ENCODE measurements around the gene KLF7. TPM values are rescaled to one million over a fixed set of nuclear protein-coding genes. Genes with fewer than 3 reads are reported as not detected.

Gene KLF7
- total RNA-seq, 2 experiments from 2014 or later: not detected

GRCh38 chr2:207151048-207151447 is 14.7 kb downstream of the KLF7 start:
- CTCF ChIA-PET (ENCODE audit: unreplicated experiment): no interaction called here
- H3K4me1 ChIP-seq (ENCODE audit: insufficient read depth, low read length, poor library complexity, severe bottlenecking): no peaks in the 10 kb centered on the region
- no peak overlapping the region for H3K4me2 ChIP-seq (ENCODE audit: low read length)
- H3K36me3 ChIP-seq (ENCODE audit: insufficient read depth, low read length): no peaks in the 10 kb centered on the region
- no peak overlapping the region for H2AFZ ChIP-seq (ENCODE audit: low read length)
- no peaks in the 10 kb centered on the region for H3K9me3 ChIP-seq (ENCODE audit: low read length)
- H3K9me2 ChIP-seq (ENCODE audit: insufficient read depth, low read length): no peaks in the 10 kb centered on the region
- intact Hi-C loops (cut with micrococcal nuclease; ENCODE audit: unreplicated experiment): no loop called here
- no peaks in the 10 kb centered on the region for H4K20me1 ChIP-seq (ENCODE audit: insufficient read depth, low read length)
- H3K79me2 ChIP-seq (ENCODE audit: insufficient read depth, low read depth, low read length): no peaks in the 10 kb centered on the region
- TF ChIP-seq EZH2phosphoT487 (IDR thresholded peaks at IDR 0.05; ENCODE audit: borderline replicate concordance, low read depth, low read length) (no peak), CTCF (conservative IDR thresholded peaks at IDR 0.05; ENCODE audit: low read length) (no peak)
- no peak for DNase-seq (ENCODE audit: low spot score)
- POLR2A ChIA-PET: interaction anchor here (0.6 kb wide), 2 partner anchors 443 to 754 kb away, joined by 3 to 9 read pairs; no protein-coding TSS in a partner anchor
- BruUV-seq (replicated peaks): no TSS peak
- no peak overlapping the region for H3K4me3 ChIP-seq (ENCODE audit: low read depth, low read length, poor library complexity, severe bottlenecking)
- H3K27ac ChIP-seq (ENCODE audit: low read depth, low read length, poor library complexity, severe bottlenecking): no peak overlapping the region

- intact Hi-C loops (cut with micrococcal nuclease; ENCODE audit: unreplicated experiment): no loop called here
- Histone ChIP-seq H3K4me3 (ENCODE audit: low read depth, low read length, poor library complexity, severe bottlenecking) (no peak overlapping the region), H3K27ac (ENCODE audit: low read depth, low read length, poor library complexity, severe bottlenecking) (no peak overlapping the region), H3K9me2 (ENCODE audit: insufficient read depth, low read length) (no peaks in the 10 kb centered on the region), H3K4me2 (ENCODE audit: low read length) (no peak overlapping the region), H2AFZ (ENCODE audit: low read length) (no peak overlapping the region), H3K9me3 (ENCODE audit: low read length) (no peaks in the 10 kb centered on the region), H3K4me1 (ENCODE audit: insufficient read depth, low read length, poor library complexity, severe bottlenecking) (no peaks in the 10 kb centered on the region), H3K79me2 (ENCODE audit: insufficient read depth, low read depth, low read length) (no peaks in the 10 kb centered on the region), H4K20me1 (ENCODE audit: insufficient read depth, low read length) (no peaks in the 10 kb centered on the region), H3K36me3 (ENCODE audit: insufficient read depth, low read length) (no peaks in the 10 kb centered on the region)
- BruUV-seq (replicated peaks): no TSS peak
- CTCF ChIA-PET (ENCODE audit: unreplicated experiment): no interaction called here
- TF ChIP-seq EZH2phosphoT487 (IDR thresholded peaks at IDR 0.05; ENCODE audit: borderline replicate concordance, low read depth, low read length) (no peak), CTCF (conservative IDR thresholded peaks at IDR 0.05; ENCODE audit: low read length) (no peak)
- no peak for DNase-seq (ENCODE audit: low spot score)
- POLR2A ChIA-PET: interaction anchor here (0.6 kb wide), 1 partner anchor 755 kb away, joined by 3 read pairs; no protein-coding TSS in a partner anchor
These were observed 15.5 kb downstream of the KLF7 start for GRCh38 chr2:207150284-207150683.

- Histone ChIP-seq H3K79me2 (ENCODE audit: insufficient read depth, low read depth, low read length) (no peaks in the 10 kb centered on the region), H3K9me2 (ENCODE audit: insufficient read depth, low read length) (no peaks in the 10 kb centered on the region), H3K4me3 (ENCODE audit: low read depth, low read length, poor library complexity, severe bottlenecking) (no peak overlapping the region), H4K20me1 (ENCODE audit: insufficient read depth, low read length) (no peaks in the 10 kb centered on the region), H3K4me1 (ENCODE audit: insufficient read depth, low read length, poor library complexity, severe bottlenecking) (no peaks in the 10 kb centered on the region), H3K27ac (ENCODE audit: low read depth, low read length, poor library complexity, severe bottlenecking) (no peak overlapping the region), H3K9me3 (ENCODE audit: low read length) (no peaks in the 10 kb centered on the region), H3K4me2 (ENCODE audit: low read length) (no peak overlapping the region), H2AFZ (ENCODE audit: low read length) (no peak overlapping the region), H3K36me3 (ENCODE audit: insufficient read depth, low read length) (no peaks in the 10 kb centered on the region)
- CTCF ChIA-PET (ENCODE audit: unreplicated experiment): no interaction called here
- BruUV-seq (replicated peaks): no TSS peak
- no peak for DNase-seq (ENCODE audit: low spot score)
- TF ChIP-seq CTCF (conservative IDR thresholded peaks at IDR 0.05; ENCODE audit: low read length): no peak
- TF ChIP-seq EZH2phosphoT487 (IDR thresholded peaks at IDR 0.05; ENCODE audit: borderline replicate concordance, low read depth, low read length): no peak
- POLR2A ChIA-PET: no interaction called here
- intact Hi-C loops (cut with micrococcal nuclease; ENCODE audit: unreplicated experiment): no loop called here
These were observed 16.2 kb downstream of the KLF7 start for GRCh38 chr2:207149249-207150213.
